ENCODE measurements around the gene SLC13A4.
A peak's percentile ranks its signal among the peaks of the same experiment; 100 is the strongest.

SLC13A4 gene

GRCh38 chr7:135684136-135684535 is 43.9 kb downstream of the SLC13A4 start:
- H3K36me3 ChIP-seq (ENCODE audit: control insufficient read depth in 4 of 4, insufficient read depth in 4 of 4, low read length in 3 of 4), result peaks cover 0 to 7% (median 6%) of the 10 kb centered on the region in 4 experiments
- H3K4me3 ChIP-seq (ENCODE audit: control insufficient read depth in 1 of 7, extremely low read depth in 1 of 7, insufficient read depth in 4 of 7, low read depth in 2 of 7, low read length in 6 of 7), result no peak overlapping the region
- 86% methylated on average over 3 of the region's 3 CpGs for WGBS (ENCODE audit: insufficient coverage)
- H3K4me1 ChIP-seq (ENCODE audit: control extremely low read depth in 1 of 4, control insufficient read depth in 4 of 4, insufficient read depth in 4 of 4, low read length in 3 of 4), result no peaks in the 10 kb centered on the region
- POLR2A ChIA-PET, result no interaction called here
- H3K9me3 ChIP-seq (ENCODE audit: control extremely low read depth in 1 of 5, control insufficient read depth in 4 of 5, insufficient read depth in 2 of 5, low read depth in 1 of 5, low read length in 4 of 5), result no peaks in the 10 kb centered on the region
- H3K27ac ChIP-seq (ENCODE audit: insufficient read depth in 1 of 2, low read depth in 1 of 2, low read length in 2 of 2, poor library complexity in 1 of 2, severe bottlenecking in 2 of 2), result no peak overlapping the region
- no peak for DNase-seq
- CTCF ChIA-PET, result interaction anchor here (2.6 kb wide), 1 partner anchor 11 kb away, joined by 8 read pairs; no protein-coding TSS in a partner anchor
- H3K27me3 ChIP-seq (replicated peaks in 2 of 5; ENCODE audit: control insufficient read depth in 4 of 5, insufficient read depth in 5 of 5, low read length in 4 of 5), result no peaks in the 10 kb centered on the region

GRCh38 chr7:135683609-135684008 is 44.4 kb downstream of the SLC13A4 start:
- CTCF ChIA-PET, result interaction anchor here (2.6 kb wide), 1 partner anchor 10 kb away, joined by 8 read pairs; no protein-coding TSS in a partner anchor

GRCh38 chr7:135682191-135682590 is 45.8 kb downstream of the SLC13A4 start:
- DNase-seq, result no peak
- CTCF ChIA-PET, result interaction anchor here (1.3 to 1.4 kb wide), 3 partner anchors 21 to 1944 kb away, joined by 3 to 4 read pairs (median 3); no protein-coding TSS in a partner anchor
- WGBS (ENCODE audit: insufficient coverage), result 88% methylated on average over 1 of the region's 3 CpGs
- Histone ChIP-seq H3K27ac (ENCODE audit: insufficient read depth in 1 of 2, low read depth in 1 of 2, low read length in 2 of 2, poor library complexity in 1 of 2, severe bottlenecking in 2 of 2) (no peak overlapping the region), H3K36me3 (ENCODE audit: control insufficient read depth in 4 of 4, insufficient read depth in 4 of 4, low read length in 3 of 4) (peaks cover 5 to 18% (median 12%) of the 10 kb centered on the region in 4 experiments), H3K4me1 (ENCODE audit: control extremely low read depth in 1 of 4, control insufficient read depth in 4 of 4, insufficient read depth in 4 of 4, low read length in 3 of 4) (no peaks in the 10 kb centered on the region), H3K27me3 (replicated peaks in 2 of 5; ENCODE audit: control insufficient read depth in 4 of 5, insufficient read depth in 5 of 5, low read length in 4 of 5) (no peaks in the 10 kb centered on the region), H3K9me3 (ENCODE audit: control extremely low read depth in 1 of 5, control insufficient read depth in 4 of 5, insufficient read depth in 2 of 5, low read depth in 1 of 5, low read length in 4 of 5) (no peaks in the 10 kb centered on the region), H3K4me3 (ENCODE audit: control insufficient read depth in 1 of 7, extremely low read depth in 1 of 7, insufficient read depth in 4 of 7, low read depth in 2 of 7, low read length in 6 of 7) (no peak overlapping the region)
- POLR2A ChIA-PET, result no interaction called here

More at GRCh38 chr7:135683609-135684008, 44.4 kb downstream of the SLC13A4 start:
- 100% methylated on average over 1 of the region's 3 CpGs for WGBS (ENCODE audit: insufficient coverage)
- H3K27me3 ChIP-seq (replicated peaks in 2 of 5; ENCODE audit: control insufficient read depth in 4 of 5, insufficient read depth in 5 of 5, low read length in 4 of 5), result no peaks in the 10 kb centered on the region
- H3K4me1 ChIP-seq (ENCODE audit: control extremely low read depth in 1 of 4, control insufficient read depth in 4 of 4, insufficient read depth in 4 of 4, low read length in 3 of 4), result no peaks in the 10 kb centered on the region
- no peaks in the 10 kb centered on the region for H3K9me3 ChIP-seq (ENCODE audit: control extremely low read depth in 1 of 5, control insufficient read depth in 4 of 5, insufficient read depth in 2 of 5, low read depth in 1 of 5, low read length in 4 of 5)
- no peak for DNase-seq
- no peak overlapping the region for H3K27ac ChIP-seq (ENCODE audit: insufficient read depth in 1 of 2, low read depth in 1 of 2, low read length in 2 of 2, poor library complexity in 1 of 2, severe bottlenecking in 2 of 2)
- peaks cover 0 to 12% (median 6%) of the 10 kb centered on the region in 4 experiments for H3K36me3 ChIP-seq (ENCODE audit: control insufficient read depth in 4 of 4, insufficient read depth in 4 of 4, low read length in 3 of 4)
- H3K4me3 ChIP-seq (ENCODE audit: control insufficient read depth in 1 of 7, extremely low read depth in 1 of 7, insufficient read depth in 4 of 7, low read depth in 2 of 7, low read length in 6 of 7), result no peak overlapping the region
- POLR2A ChIA-PET, result no interaction called here

GRCh38 chr7:135681762-135682161 is 46.2 kb downstream of the SLC13A4 start:
- Histone ChIP-seq H3K9me3 (ENCODE audit: control extremely low read depth in 1 of 5, control insufficient read depth in 4 of 5, insufficient read depth in 2 of 5, low read depth in 1 of 5, low read length in 4 of 5) (no peaks in the 10 kb centered on the region), H3K36me3 (ENCODE audit: control insufficient read depth in 4 of 4, insufficient read depth in 4 of 4, low read length in 3 of 4) (peaks cover 5 to 20% (median 14%) of the 10 kb centered on the region in 4 experiments), H3K27ac (ENCODE audit: insufficient read depth in 1 of 2, low read depth in 1 of 2, low read length in 2 of 2, poor library complexity in 1 of 2, severe bottlenecking in 2 of 2) (no peak overlapping the region), H3K27me3 (replicated peaks in 2 of 5; ENCODE audit: control insufficient read depth in 4 of 5, insufficient read depth in 5 of 5, low read length in 4 of 5) (no peaks in the 10 kb centered on the region), H3K4me1 (ENCODE audit: control extremely low read depth in 1 of 4, control insufficient read depth in 4 of 4, insufficient read depth in 4 of 4, low read length in 3 of 4) (no peaks in the 10 kb centered on the region), H3K4me3 (ENCODE audit: control insufficient read depth in 1 of 7, extremely low read depth in 1 of 7, insufficient read depth in 4 of 7, low read depth in 2 of 7, low read length in 6 of 7) (no peak overlapping the region)
- ChIA-PET POLR2A (no interaction called here), CTCF (interaction anchor here (0.9 to 1.4 kb wide), 4 partner anchors 21 to 1944 kb away, joined by 3 to 4 read pairs (median 3); no protein-coding TSS in a partner anchor)
- WGBS (ENCODE audit: insufficient coverage), result 69% methylated on average over 5 of the region's 5 CpGs
- DNase-seq, result peak in 2 of 3 donors; percentile 38 to 57

GRCh38 chr7:135678612-135679575 is 49.1 kb downstream of the SLC13A4 start:
- Histone ChIP-seq H3K9me3 (ENCODE audit: control extremely low read depth in 1 of 5, control insufficient read depth in 4 of 5, insufficient read depth in 2 of 5, low read depth in 1 of 5, low read length in 4 of 5) (no peaks in the 10 kb centered on the region), H3K27ac (ENCODE audit: insufficient read depth in 1 of 2, low read depth in 1 of 2, low read length in 2 of 2, poor library complexity in 1 of 2, severe bottlenecking in 2 of 2) (no peak overlapping the region), H3K27me3 (replicated peaks in 2 of 5; ENCODE audit: control insufficient read depth in 4 of 5, insufficient read depth in 5 of 5, low read length in 4 of 5) (no peaks in the 10 kb centered on the region), H3K4me1 (ENCODE audit: control extremely low read depth in 1 of 4, control insufficient read depth in 4 of 4, insufficient read depth in 4 of 4, low read length in 3 of 4) (no peaks in the 10 kb centered on the region), H3K4me3 (ENCODE audit: control insufficient read depth in 1 of 7, extremely low read depth in 1 of 7, insufficient read depth in 4 of 7, low read depth in 2 of 7, low read length in 6 of 7) (no peak overlapping the region), H3K36me3 (ENCODE audit: control insufficient read depth in 4 of 4, insufficient read depth in 4 of 4, low read length in 3 of 4) (peaks cover 8 to 41% (median 25%) of the 10 kb centered on the region in 4 experiments)
- CTCF ChIA-PET, result interaction anchor here (0.8 kb wide), 1 partner anchor 7 kb away, joined by 3 read pairs; no protein-coding TSS in a partner anchor
- WGBS (ENCODE audit: insufficient coverage), result 95% methylated on average over 2 of the region's 4 CpGs
- no peak for DNase-seq
- POLR2A ChIA-PET, result no interaction called here

GRCh38 chr7:135673360-135673706 is 54.7 kb downstream of the SLC13A4 start:
- Histone ChIP-seq H3K4me3 (ENCODE audit: control insufficient read depth in 1 of 7, extremely low read depth in 1 of 7, insufficient read depth in 4 of 7, low read depth in 2 of 7, low read length in 6 of 7) (no peak overlapping the region), H3K36me3 (ENCODE audit: control insufficient read depth in 4 of 4, insufficient read depth in 4 of 4, low read length in 3 of 4) (peaks cover 11 to 38% (median 24%) of the 10 kb centered on the region in 4 experiments), H3K27me3 (replicated peaks in 2 of 5; ENCODE audit: control insufficient read depth in 4 of 5, insufficient read depth in 5 of 5, low read length in 4 of 5) (no peaks in the 10 kb centered on the region), H3K9me3 (ENCODE audit: control extremely low read depth in 1 of 5, control insufficient read depth in 4 of 5, insufficient read depth in 2 of 5, low read depth in 1 of 5, low read length in 4 of 5) (no peaks in the 10 kb centered on the region), H3K4me1 (ENCODE audit: control extremely low read depth in 1 of 4, control insufficient read depth in 4 of 4, insufficient read depth in 4 of 4, low read length in 3 of 4) (peaks cover 0 to 5% (median 0%) of the 10 kb centered on the region in 4 experiments), H3K27ac (ENCODE audit: insufficient read depth in 1 of 2, low read depth in 1 of 2, low read length in 2 of 2, poor library complexity in 1 of 2, severe bottlenecking in 2 of 2) (no peak overlapping the region)
- WGBS (ENCODE audit: insufficient coverage), result 83% methylated on average over 2 of the region's 6 CpGs
- ChIA-PET CTCF (interaction anchor here (0.6 to 6.1 kb wide), 9 partner anchors 11 to 336 kb away, joined by 3 to 73 read pairs (median 4); partner anchors contain the start of gene STMP1), POLR2A (no interaction called here)
- DNase-seq, result peak; percentile 58 to 85 (median 76)

Measured in common myeloid progenitor, CD34-positive (primary cell).